HG03439 (cell line): Measurements from ENCODE around the gene TET1.
"Not testable (repeated sequence)": the region's sequence is repeated elsewhere in the genome, so short reads cannot be mapped to it uniquely, and the experiment has no call there.

Experiments used
- ATAC-seq: cut with Tn5 transposase; IDR thresholded peaks from one replicate; pipeline ENCODE4 v1.9.1; 2021; ENCODE audit warnings: mild to moderate bottlenecking, moderate library complexity; ENCODE audit not compliant: unreplicated experiment

Gene TET1

GRCh38 chr10:68696018-68696417, 135.9 kb downstream of the TET1 start:
- ATAC-seq = no peak

DNA sequence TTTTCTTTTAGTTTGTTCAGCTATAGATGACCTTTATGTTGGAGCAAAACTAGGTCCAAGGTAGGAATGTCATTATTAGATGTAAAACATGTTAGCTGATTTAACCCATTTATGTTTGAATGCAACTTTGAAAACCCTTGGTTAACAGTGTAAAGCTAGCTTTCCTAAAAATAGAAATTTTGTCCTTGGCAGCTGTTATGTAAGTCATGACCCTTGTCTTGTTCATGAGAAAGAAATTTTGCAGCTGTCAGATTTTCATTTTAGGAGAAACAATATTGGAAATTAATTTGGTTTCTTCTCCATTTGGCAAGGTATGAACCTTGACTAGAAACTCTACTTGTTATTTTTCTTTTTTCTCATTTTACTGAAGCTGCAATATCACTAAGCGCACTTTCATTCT, 137.0 kb downstream of the TET1 start:
- ATAC-seq = no peak

DNA sequence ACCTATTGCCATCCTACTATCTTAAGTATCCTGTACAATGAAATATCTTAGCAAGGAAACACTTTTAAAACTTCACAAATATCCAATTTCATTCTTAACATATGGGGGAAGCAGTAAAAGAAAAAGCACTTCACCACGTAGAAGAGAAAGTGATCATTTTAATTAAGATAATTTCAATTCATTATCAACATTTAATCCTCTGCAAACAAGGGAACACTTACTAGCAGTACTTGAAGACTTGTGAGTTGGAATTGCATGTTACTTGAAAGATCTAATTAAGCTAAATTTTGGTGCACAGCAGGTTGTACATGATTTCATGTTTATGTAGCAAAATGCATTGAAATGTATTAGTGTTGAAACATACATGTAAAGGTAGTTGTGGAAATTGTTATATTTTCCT, 140.1 kb downstream of the TET1 start:
- ATAC-seq = no peak

DNA sequence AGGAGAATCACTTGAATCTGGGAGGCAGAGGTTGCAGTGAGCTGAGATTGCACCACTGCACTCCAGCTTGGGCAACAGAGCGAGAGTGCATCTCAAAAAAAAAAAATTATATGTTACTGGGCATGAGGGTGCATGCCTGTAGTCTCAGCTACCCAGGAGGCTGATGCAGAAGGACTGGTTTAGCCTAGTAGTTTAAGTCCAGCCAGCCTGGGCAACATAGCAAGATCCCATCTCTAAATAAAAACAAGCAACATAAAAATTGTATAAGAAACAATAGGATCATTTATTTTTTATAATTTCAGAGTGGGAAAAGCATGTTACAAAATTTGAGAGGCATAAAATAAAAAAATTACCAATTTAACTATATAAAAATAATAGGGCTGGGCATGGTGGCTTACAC, 145.4 kb downstream of the TET1 start:
- ATAC-seq = no peak

DNA sequence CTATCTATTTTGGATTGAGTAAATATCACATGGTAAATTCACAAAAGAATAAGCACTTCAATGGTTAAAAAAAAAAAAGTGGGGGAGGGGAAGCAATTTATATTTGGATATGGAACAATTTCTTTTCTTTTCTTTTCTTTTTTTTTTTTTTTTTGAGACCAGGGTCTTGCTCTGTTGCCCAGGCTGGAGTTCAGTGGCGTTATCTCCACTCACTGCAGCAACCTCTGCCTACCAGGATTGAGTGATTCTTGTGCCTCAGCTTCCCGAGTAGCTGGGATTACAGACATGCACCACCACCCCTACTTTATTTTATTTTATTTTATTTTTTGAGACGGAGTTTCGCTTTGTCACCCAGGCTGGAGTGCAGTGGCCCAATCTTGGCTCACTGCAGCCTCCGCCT, 148.8 kb downstream of the TET1 start:
- not testable (repeated sequence) for ATAC-seq

DNA sequence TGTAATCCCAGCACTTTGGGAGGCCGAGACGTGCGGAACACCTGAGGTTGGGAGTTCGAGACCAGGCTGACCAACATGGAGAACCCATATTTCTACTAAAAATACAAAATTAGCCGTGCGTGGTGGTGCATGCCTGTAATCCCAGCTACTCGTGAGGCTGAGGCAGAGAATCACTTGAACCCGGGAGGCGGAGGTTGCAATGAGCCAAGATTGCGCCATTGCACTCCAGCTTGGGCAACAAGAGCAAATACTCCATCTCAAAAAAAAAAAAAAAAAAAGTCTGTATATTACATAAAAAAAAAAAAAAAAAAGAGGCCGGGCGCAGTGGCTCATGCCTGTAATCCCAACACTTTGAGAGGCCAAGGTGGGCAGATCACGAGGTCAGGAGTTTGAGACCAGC, 152.9 kb downstream of the TET1 start:
- not testable (repeated sequence) for ATAC-seq

DNA sequence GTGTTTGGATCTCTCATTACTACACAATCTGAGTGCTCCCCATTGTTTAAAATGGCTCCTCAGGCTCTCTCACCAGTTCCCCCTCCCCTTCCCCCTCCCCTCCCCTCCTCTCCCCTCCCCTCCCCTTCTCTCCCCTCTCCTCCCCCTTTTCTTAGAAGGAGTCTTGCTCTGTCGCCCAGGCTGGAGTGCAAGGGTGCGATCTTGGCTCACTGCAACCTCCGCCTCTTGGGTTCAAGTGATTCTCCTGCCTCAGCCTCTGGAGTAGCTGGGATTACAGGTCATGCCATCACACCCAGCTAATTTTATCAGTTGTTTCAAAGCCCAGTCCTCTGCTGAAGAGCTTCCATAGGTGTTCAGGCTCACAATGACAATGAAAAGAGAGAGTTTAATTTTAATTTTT, 157.3 kb downstream of the TET1 start:
- no peak for ATAC-seq

DNA sequence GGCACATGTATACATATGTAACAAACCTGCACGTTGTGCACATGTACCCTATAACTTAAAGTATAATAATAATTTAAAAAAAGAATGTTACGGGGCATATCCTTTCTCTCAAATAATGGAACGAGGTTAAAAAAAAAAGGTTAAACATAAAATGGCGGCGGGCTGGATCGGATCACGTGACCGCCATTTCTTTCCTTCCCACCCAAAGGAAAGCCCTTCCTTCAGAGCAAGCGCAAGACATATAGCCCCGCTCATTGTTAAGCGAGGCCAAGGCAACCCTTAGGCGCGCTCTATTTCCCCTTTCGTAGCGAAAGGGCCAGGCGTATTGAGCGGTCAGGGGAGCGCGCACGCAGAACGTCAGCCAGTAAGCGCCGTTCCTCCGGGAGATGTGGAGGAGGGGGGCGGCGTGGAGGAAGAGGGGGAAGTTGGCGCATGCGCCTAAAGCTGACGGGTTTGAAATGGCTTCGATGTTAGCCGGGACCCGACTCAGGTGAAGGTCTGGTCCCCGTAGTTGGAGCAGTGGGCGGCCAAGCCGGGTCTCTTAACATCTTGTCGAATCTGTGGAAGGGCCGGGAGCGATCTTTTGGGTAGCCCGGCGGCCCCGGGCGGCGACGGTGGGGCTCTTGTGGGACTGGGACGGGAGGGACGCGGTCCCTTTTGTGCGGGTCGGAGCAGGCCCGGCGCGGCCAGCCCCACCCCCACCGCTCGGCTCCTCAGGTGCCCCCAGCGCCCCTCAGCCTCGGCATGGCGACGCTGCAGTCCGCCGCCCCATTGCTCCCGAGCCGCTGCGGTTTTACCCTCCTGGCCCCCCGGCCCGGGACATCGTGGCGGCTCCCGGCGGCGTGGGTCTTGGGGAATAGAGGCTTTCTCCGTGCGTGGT, 160.9 kb downstream of the TET1 start, which contains the start of gene CCAR1:
Gene CCAR1, plus strand, starts transcription at position 447 of the 880 bp plus-strand sequence. CDS start 1,266 bp downstream, outside the sequence.
- peak; percentile 99 for ATAC-seq

DNA sequence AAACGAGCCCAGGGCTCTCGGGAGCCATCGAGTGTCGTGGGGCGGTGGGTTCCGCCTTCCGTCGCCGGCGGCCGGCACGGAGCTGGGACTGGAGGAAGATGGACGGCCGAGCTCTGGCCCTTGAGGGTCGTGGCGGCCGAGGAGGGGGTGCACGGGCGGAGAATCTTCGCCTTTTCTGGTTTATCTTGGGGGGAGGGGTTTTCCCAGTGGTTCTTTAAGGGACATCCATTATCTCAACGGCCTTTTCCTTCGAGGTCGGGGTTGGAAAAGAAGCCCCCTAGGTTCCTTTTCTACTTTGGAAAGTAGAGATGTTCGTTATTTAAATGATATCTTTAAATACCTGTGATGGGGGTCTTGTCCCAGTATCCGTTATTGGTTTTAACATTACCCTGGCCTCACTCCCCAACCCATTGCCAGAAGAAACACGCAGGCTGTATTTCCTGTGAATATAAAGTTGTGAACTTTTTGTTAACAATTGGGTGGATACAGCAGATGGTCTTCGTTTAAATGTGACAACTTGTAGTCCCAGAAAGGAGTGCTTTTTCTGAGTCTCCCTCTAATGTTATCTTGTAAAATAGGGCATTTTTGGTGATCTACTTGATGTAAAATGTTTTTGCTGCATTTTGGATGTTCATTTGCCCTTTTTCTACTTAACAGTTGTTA, 161.7 kb downstream of the TET1 start:
- no peak for ATAC-seq

- ATAC-seq = no peak
Measured at GRCh38 chr10:68725016-68725415, 164.9 kb downstream of the TET1 start.

DNA sequence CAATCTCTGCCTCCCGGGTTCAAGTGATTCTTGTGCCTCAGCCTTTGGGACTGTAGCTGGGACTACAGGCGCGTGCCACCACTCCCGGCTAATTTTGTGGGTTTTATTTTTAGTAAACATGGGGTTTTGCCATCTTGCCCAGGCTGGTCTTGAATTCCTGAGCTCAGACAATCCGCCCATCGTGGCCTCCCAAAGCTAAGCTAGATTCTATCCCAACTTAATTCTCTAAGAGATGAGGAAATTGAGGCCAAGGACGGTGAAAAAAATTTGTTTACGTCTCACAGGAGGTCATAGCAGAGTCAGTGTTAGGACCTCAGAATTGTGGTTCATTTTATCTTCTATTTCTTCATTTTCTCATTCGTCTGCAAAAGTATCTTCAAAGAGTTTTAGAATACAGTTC, 167.0 kb downstream of the TET1 start:
- ATAC-seq = no peak

- ATAC-seq = no peak
Measured at GRCh38 chr10:68732651-68733050, 172.5 kb downstream of the TET1 start.

GRCh38 chr10:68734349-68734748, 174.2 kb downstream of the TET1 start:
- ATAC-seq = no peak

- ATAC-seq = no peak
Measured at GRCh38 chr10:68735119-68735518, 175.0 kb downstream of the TET1 start.

DNA sequence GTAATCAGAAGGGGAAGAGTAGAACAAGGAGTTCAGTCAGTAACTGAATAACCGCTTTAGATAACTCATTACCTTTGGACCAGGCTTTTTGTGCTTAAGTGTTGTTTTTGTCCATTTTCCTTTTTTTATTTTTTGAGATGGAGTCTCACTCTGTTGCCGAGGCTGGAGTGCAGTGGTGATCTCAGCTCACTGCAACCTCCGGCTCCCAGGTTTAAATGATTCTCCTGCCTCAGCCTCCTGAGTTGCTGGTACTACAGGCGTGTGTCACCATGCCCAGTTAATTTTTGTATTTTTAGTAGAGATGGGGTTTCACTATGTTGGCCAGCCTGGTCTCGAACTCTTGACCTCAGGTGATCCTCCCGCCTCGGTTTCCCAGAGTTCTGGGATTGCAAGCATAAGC, 175.6 kb downstream of the TET1 start:
- not testable (repeated sequence) for ATAC-seq

- not testable (repeated sequence) for ATAC-seq
Measured at GRCh38 chr10:68740676-68741075, 180.5 kb downstream of the TET1 start.

DNA sequence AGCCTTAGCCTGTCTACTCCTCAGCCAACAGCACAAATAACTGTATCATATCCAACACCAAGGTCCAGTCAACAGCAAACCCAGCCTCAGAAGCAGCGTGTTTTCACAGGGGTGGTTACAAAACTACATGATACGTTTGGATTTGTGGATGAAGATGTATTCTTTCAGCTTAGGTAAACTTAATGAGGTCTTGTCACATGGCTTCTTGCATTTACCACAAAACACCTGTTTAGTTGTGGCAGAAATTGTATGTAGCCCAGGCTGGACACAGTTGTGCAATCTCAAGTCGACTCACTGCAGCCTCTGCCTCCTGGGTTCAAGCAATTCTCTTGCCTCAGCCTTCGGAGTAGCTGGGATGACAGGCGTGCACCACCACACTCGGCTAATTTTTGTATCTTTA, 182.3 kb downstream of the TET1 start:
- ATAC-seq = no peak
